ENCODE results near the gene MOV10L1.

MOV10L1 gene

DNA sequence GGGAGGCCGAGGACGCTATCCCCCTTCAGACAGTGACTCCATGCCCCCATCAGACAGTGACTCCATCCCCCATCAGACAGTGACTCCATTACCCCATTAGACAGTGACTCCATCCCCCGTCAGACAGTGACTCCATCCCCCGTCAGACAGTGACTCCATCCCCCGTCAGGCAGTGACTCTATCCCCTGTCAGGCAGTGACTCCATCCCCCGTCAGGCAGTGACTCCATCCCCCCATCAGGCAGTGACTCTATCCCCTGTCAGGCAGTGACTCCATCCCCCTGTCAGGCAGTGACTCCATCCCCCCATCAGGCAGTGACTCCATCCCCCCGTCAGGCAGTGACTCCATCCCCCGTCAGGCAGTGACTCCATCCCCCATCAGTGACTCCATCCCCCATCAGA is 22.6 kb upstream of the MOV10L1 start:
- no peak overlapping the region for H3K27ac ChIP-seq
- H3K9ac ChIP-seq, result no peak overlapping the region
- no peaks in the 10 kb centered on the region for H3K79me2 ChIP-seq
- H2AFZ ChIP-seq, result no peak overlapping the region
- H3K27me3 ChIP-seq (ENCODE audit: control insufficient read depth, insufficient read depth, low read length), result no peaks in the 10 kb centered on the region
- TF ChIP-seq, protein P1, sequence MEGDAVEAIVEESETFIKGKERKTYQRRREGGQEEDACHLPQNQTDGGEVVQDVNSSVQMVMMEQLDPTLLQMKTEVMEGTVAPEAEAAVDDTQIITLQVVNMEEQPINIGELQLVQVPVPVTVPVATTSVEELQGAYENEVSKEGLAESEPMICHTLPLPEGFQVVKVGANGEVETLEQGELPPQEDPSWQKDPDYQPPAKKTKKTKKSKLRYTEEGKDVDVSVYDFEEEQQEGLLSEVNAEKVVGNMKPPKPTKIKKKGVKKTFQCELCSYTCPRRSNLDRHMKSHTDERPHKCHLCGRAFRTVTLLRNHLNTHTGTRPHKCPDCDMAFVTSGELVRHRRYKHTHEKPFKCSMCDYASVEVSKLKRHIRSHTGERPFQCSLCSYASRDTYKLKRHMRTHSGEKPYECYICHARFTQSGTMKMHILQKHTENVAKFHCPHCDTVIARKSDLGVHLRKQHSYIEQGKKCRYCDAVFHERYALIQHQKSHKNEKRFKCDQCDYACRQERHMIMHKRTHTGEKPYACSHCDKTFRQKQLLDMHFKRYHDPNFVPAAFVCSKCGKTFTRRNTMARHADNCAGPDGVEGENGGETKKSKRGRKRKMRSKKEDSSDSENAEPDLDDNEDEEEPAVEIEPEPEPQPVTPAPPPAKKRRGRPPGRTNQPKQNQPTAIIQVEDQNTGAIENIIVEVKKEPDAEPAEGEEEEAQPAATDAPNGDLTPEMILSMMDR (IDR thresholded peaks at IDR 0.05), result no peak
- no peaks in the 10 kb centered on the region for H3K36me3 ChIP-seq (ENCODE audit: control insufficient read depth, insufficient read depth, low read length)
- H3K4me2 ChIP-seq (ENCODE audit: low read length), result no peak overlapping the region
- no peak overlapping the region for H3K4me3 ChIP-seq (ENCODE audit: low read depth, low read length)
- H3K4me1 ChIP-seq, result no peaks in the 10 kb centered on the region
- no peaks in the 10 kb centered on the region for H3K9me3 ChIP-seq (ENCODE audit: control insufficient read depth, low read length)

DNA sequence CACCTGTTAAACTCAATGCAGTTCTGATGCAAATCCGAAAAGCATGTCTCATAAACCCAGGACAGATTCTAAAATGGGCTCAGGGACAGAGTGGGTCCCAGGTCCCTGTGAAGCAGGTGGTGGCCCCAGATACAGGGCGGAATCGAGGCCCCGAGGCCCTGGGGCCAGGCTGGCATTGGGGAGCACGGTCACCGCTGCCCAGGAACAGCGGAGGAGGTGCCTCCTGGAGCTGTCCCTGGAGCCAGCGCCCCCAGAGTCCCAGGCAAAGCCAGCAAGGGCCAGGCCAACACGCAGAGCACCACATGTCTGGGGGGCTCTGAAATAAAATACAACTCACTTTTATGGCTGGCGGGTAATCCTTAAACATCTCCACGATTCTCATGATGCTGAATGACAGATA is 21.7 kb upstream of the MOV10L1 start:
- H3K79me2 ChIP-seq, result no peaks in the 10 kb centered on the region
- H3K9me3 ChIP-seq (ENCODE audit: control insufficient read depth, low read length), result no peaks in the 10 kb centered on the region
- H3K27ac ChIP-seq, result no peak overlapping the region
- H3K4me1 ChIP-seq, result no peaks in the 10 kb centered on the region
- H3K27me3 ChIP-seq (ENCODE audit: control insufficient read depth, insufficient read depth, low read length), result no peaks in the 10 kb centered on the region
- no peak overlapping the region for H3K4me3 ChIP-seq (ENCODE audit: low read depth, low read length)
- H3K36me3 ChIP-seq (ENCODE audit: control insufficient read depth, insufficient read depth, low read length), result no peaks in the 10 kb centered on the region
- no peak overlapping the region for H2AFZ ChIP-seq
- H3K9ac ChIP-seq, result no peak overlapping the region
- H3K4me2 ChIP-seq (ENCODE audit: low read length), result no peak overlapping the region
- TF ChIP-seq, protein P1 (IDR thresholded peaks at IDR 0.05), result no peak

DNA sequence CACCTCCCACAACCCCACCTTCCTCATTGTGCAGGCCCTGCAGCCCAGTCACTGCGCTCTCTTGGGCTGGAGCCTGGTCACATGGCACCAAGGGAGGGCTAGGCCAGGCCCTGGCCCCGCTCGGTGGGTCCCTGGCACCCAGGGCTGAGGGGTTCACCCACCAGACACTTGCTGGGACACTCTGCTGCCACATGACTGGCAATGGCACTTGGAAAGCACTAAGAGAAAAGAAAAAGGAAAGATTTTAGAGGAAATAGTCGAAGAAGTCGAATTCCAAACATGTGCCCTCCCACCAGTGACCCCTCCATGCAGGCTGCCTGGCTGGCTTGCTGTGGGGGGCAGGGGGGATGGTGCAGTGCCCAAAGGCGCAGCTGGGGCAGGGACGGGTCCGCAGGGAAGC is 19.4 kb upstream of the MOV10L1 start:
- TF ChIP-seq, protein P1 (IDR thresholded peaks at IDR 0.05), result no peak

DNA sequence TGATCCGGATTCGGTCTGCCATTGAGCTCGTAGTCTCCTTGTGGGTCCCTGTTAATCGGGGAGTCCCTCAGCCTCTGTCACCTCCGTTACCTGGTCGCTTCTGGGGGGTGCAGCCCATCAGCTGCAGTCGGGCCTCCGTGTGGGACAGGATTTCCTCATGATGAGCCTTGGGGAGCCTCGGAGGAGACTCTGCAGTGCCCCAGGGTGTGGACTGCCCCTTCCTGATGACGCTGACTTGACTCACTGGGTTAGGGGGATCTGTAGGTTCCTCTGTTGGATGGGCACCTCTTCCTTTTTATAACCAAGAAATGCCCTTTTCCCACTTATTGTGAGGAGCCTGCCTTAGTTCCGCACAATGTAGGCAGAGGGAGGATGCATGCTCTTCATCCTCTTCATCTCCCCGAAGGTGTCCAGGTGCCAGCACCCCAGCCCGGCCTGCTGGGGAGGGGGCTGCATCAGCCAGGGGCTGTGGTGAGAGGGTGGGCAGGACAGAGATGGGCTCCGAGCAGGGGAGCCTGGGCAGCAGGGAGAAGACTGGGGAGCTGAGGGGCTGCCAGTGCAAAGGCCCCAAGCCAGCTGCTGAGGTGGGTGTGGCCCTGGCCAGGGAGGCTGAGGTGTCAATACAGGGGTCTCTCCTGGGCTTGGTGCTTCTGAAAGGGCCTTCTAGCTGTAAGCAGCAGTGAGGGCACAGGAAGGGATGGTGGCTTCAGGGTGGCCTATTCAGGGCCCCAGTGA is 18.2 kb upstream of the MOV10L1 start:
- H3K27ac ChIP-seq, result no peak overlapping the region
- H3K9ac ChIP-seq, result no peak overlapping the region
- no peaks in the 10 kb centered on the region for H3K9me3 ChIP-seq (ENCODE audit: control insufficient read depth, low read length)
- no peaks in the 10 kb centered on the region for H3K36me3 ChIP-seq (ENCODE audit: control insufficient read depth, insufficient read depth, low read length)
- TF ChIP-seq, protein P1 (IDR thresholded peaks at IDR 0.05), result no peak
- no peaks in the 10 kb centered on the region for H3K79me2 ChIP-seq
- no peaks in the 10 kb centered on the region for H3K4me1 ChIP-seq
- no peak overlapping the region for H3K4me3 ChIP-seq (ENCODE audit: low read depth, low read length)
- no peak overlapping the region for H2AFZ ChIP-seq
- H3K4me2 ChIP-seq (ENCODE audit: low read length), result no peak overlapping the region
- H3K27me3 ChIP-seq (ENCODE audit: control insufficient read depth, insufficient read depth, low read length), result no peaks in the 10 kb centered on the region

More for the DNA sequence above, 19.4 kb upstream of the MOV10L1 start:
- H3K36me3 ChIP-seq (ENCODE audit: control insufficient read depth, insufficient read depth, low read length), result no peaks in the 10 kb centered on the region
- no peaks in the 10 kb centered on the region for H3K4me1 ChIP-seq
- no peaks in the 10 kb centered on the region for H3K79me2 ChIP-seq
- no peaks in the 10 kb centered on the region for H3K9me3 ChIP-seq (ENCODE audit: control insufficient read depth, low read length)
- no peak overlapping the region for H3K27ac ChIP-seq
- no peaks in the 10 kb centered on the region for H3K27me3 ChIP-seq (ENCODE audit: control insufficient read depth, insufficient read depth, low read length)
- H2AFZ ChIP-seq, result no peak overlapping the region
- no peak overlapping the region for H3K4me2 ChIP-seq (ENCODE audit: low read length)
- H3K4me3 ChIP-seq (ENCODE audit: low read depth, low read length), result no peak overlapping the region
- H3K9ac ChIP-seq, result no peak overlapping the region

DNA sequence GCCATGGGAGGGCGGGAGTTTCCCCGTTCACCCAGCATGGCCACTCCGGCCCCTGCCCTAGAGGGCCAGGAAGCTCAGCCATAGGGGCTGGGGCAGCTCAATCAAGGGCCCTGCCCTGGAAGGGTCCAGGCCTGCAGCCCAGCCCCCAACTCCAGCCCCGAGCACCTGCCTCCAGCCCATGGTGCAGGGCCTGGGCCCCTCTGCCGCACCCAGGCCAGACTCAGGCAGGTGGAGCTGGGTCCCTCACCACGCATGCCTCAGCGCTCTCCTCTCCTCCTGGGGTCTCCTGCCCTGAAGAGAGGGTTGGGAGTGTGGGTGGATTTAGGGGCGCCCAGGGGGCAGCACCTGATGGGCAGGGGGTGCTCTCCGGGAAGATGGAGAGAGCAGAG is 17.6 kb upstream of the MOV10L1 start:
- no peaks in the 10 kb centered on the region for H3K27me3 ChIP-seq (ENCODE audit: control insufficient read depth, insufficient read depth, low read length)
- H3K9me3 ChIP-seq (ENCODE audit: control insufficient read depth, low read length), result no peaks in the 10 kb centered on the region
- no peaks in the 10 kb centered on the region for H3K4me1 ChIP-seq
- H3K36me3 ChIP-seq (ENCODE audit: control insufficient read depth, insufficient read depth, low read length), result no peaks in the 10 kb centered on the region
- TF ChIP-seq, protein P1 (IDR thresholded peaks at IDR 0.05), result no peak
- no peak overlapping the region for H2AFZ ChIP-seq
- H3K4me2 ChIP-seq (ENCODE audit: low read length), result no peak overlapping the region
- no peak overlapping the region for H3K27ac ChIP-seq
- no peak overlapping the region for H3K9ac ChIP-seq
- H3K4me3 ChIP-seq (ENCODE audit: low read depth, low read length), result no peak overlapping the region
- no peaks in the 10 kb centered on the region for H3K79me2 ChIP-seq

Data from parathyroid adenoma (tissue), 2 donors.